ENCODE data around the gene KLF6. TPM values are rescaled to one million over a fixed set of nuclear protein-coding genes. Genes with fewer than 3 reads are reported as not detected.

Gene KLF6
- total RNA-seq, 1 experiment from 2014 or later: 94.5 TPM

- H3K4me2 ChIP-seq (ENCODE audit: low read length): no peak overlapping the region
- H2AFZ ChIP-seq (ENCODE audit: low read length): no peak overlapping the region
- ChIA-PET CTCF (no interaction called here), POLR2A (ENCODE audit: unreplicated experiment) (no interaction called here)
- H3K4me3 ChIP-seq (ENCODE audit: low read length): no peak overlapping the region
- no peaks in the 10 kb centered on the region for H3K36me3 ChIP-seq (ENCODE audit: low read depth, low read length)
- H3K4me1 ChIP-seq (ENCODE audit: insufficient read depth, low read length): 0 out of 2 replicates have a peak, but pooled peaks cover 7% of the 10 kb centered on the region
- no peak for DNase-seq
- H3F3A ChIP-seq (ENCODE audit: low read length, unreplicated experiment): no peaks in the 10 kb centered on the region
- intact Hi-C loops (cut with micrococcal nuclease): no loop called here
- no peak for ATAC-seq
- TF ChIP-seq EZH2 (IDR thresholded peaks at IDR 0.05; ENCODE audit: low read length, unreplicated experiment) (no peak), EZH2phosphoT487 (IDR thresholded peaks at IDR 0.05; ENCODE audit: borderline replicate concordance, low read length) (no peak)
- TF ChIP-seq, protein P1, sequence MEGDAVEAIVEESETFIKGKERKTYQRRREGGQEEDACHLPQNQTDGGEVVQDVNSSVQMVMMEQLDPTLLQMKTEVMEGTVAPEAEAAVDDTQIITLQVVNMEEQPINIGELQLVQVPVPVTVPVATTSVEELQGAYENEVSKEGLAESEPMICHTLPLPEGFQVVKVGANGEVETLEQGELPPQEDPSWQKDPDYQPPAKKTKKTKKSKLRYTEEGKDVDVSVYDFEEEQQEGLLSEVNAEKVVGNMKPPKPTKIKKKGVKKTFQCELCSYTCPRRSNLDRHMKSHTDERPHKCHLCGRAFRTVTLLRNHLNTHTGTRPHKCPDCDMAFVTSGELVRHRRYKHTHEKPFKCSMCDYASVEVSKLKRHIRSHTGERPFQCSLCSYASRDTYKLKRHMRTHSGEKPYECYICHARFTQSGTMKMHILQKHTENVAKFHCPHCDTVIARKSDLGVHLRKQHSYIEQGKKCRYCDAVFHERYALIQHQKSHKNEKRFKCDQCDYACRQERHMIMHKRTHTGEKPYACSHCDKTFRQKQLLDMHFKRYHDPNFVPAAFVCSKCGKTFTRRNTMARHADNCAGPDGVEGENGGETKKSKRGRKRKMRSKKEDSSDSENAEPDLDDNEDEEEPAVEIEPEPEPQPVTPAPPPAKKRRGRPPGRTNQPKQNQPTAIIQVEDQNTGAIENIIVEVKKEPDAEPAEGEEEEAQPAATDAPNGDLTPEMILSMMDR (conservative IDR thresholded peaks at IDR 0.05; ENCODE audit: low read depth, low read length): no peak
- H3K9me3 ChIP-seq (ENCODE audit: low read length): no peaks in the 10 kb centered on the region
- H3K9ac ChIP-seq (ENCODE audit: low read length): no peak overlapping the region
- H3K27ac ChIP-seq (ENCODE audit: low read length): no peak overlapping the region
- no peaks in the 10 kb centered on the region for H3K27me3 ChIP-seq (ENCODE audit: low read length)
- no peaks in the 10 kb centered on the region for H3K9me2 ChIP-seq (replicated peaks; ENCODE audit: low read length)
- BruUV-seq (replicated peaks): no TSS peak
- no peaks in the 10 kb centered on the region for H4K20me1 ChIP-seq (ENCODE audit: low read length)
- H3K79me2 ChIP-seq (ENCODE audit: low read length): no peaks in the 10 kb centered on the region
These were observed 37.7 kb upstream of the KLF6 start for GRCh38 chr10:3822541-3823330.

GRCh38 chr10:3820255-3820654 is 35.2 kb upstream of the KLF6 start:
- H2AFZ ChIP-seq (ENCODE audit: low read length): no peak overlapping the region
- TF ChIP-seq EZH2 (IDR thresholded peaks at IDR 0.05; ENCODE audit: low read length, unreplicated experiment) (no peak), EZH2phosphoT487 (IDR thresholded peaks at IDR 0.05; ENCODE audit: borderline replicate concordance, low read length) (no peak)
- TF ChIP-seq, protein P1 (conservative IDR thresholded peaks at IDR 0.05; ENCODE audit: low read depth, low read length): no peak
- no TSS peak for BruUV-seq (replicated peaks)
- no peaks in the 10 kb centered on the region for H3K9me3 ChIP-seq (ENCODE audit: low read length)
- H3K4me1 ChIP-seq (ENCODE audit: insufficient read depth, low read length): no peaks in the 10 kb centered on the region
- intact Hi-C loops (cut with micrococcal nuclease): no loop called here
- no peaks in the 10 kb centered on the region for H3K36me3 ChIP-seq (ENCODE audit: low read depth, low read length)
- no peaks in the 10 kb centered on the region for H3F3A ChIP-seq (ENCODE audit: low read length, unreplicated experiment)
- ChIA-PET CTCF (no interaction called here), POLR2A (ENCODE audit: unreplicated experiment) (no interaction called here)
- H3K27ac ChIP-seq (ENCODE audit: low read length): no peak overlapping the region
- no peak overlapping the region for H3K9ac ChIP-seq (ENCODE audit: low read length)
- H3K79me2 ChIP-seq (ENCODE audit: low read length): no peaks in the 10 kb centered on the region
- no peak overlapping the region for H3K4me2 ChIP-seq (ENCODE audit: low read length)
- DNase-seq (no peak), ATAC-seq (no peak)
- H3K4me3 ChIP-seq (ENCODE audit: low read length): no peak overlapping the region
- H3K27me3 ChIP-seq (ENCODE audit: low read length): no peaks in the 10 kb centered on the region
- no peaks in the 10 kb centered on the region for H3K9me2 ChIP-seq (replicated peaks; ENCODE audit: low read length)
- H4K20me1 ChIP-seq (ENCODE audit: low read length): no peaks in the 10 kb centered on the region

- H3K9me3 ChIP-seq (ENCODE audit: low read length): no peaks in the 10 kb centered on the region
- H4K20me1 ChIP-seq (ENCODE audit: low read length): no peaks in the 10 kb centered on the region
- no TSS peak for BruUV-seq (replicated peaks)
- no peaks in the 10 kb centered on the region for H3K36me3 ChIP-seq (ENCODE audit: low read depth, low read length)
- no peaks in the 10 kb centered on the region for H3F3A ChIP-seq (ENCODE audit: low read length, unreplicated experiment)
- TF ChIP-seq EZH2 (IDR thresholded peaks at IDR 0.05; ENCODE audit: low read length, unreplicated experiment): no peak
- TF ChIP-seq EZH2phosphoT487 (IDR thresholded peaks at IDR 0.05; ENCODE audit: borderline replicate concordance, low read length): no peak
- TF ChIP-seq, protein P1 (conservative IDR thresholded peaks at IDR 0.05; ENCODE audit: low read depth, low read length): no peak
- no peak overlapping the region for H3K27ac ChIP-seq (ENCODE audit: low read length)
- H3K4me2 ChIP-seq (ENCODE audit: low read length): no peak overlapping the region
- intact Hi-C loops (cut with micrococcal nuclease): no loop called here
- H3K4me1 ChIP-seq (ENCODE audit: insufficient read depth, low read length): peaks cover 9% of the 10 kb centered on the region; the same call in 1 of the 2 replicates
- ChIA-PET CTCF (interaction anchor here (0.6 kb wide), 1 partner anchor 36 kb away, joined by 3 read pairs; no protein-coding TSS in a partner anchor), POLR2A (ENCODE audit: unreplicated experiment) (no interaction called here)
- no peaks in the 10 kb centered on the region for H3K79me2 ChIP-seq (ENCODE audit: low read length)
- no peak for DNase-seq
- no peaks in the 10 kb centered on the region for H3K27me3 ChIP-seq (ENCODE audit: low read length)
- no peak overlapping the region for H2AFZ ChIP-seq (ENCODE audit: low read length)
- no peak for ATAC-seq
- no peaks in the 10 kb centered on the region for H3K9me2 ChIP-seq (replicated peaks; ENCODE audit: low read length)
- no peak overlapping the region for H3K9ac ChIP-seq (ENCODE audit: low read length)
- no peak overlapping the region for H3K4me3 ChIP-seq (ENCODE audit: low read length)
These were observed 32.0 kb upstream of the KLF6 start for GRCh38 chr10:3816995-3817394.

Measured in PC-3 (cell line).